ENCODE measurements around the gene RAMAC.
"Not testable (repeated sequence)": the region's sequence is repeated elsewhere in the genome, so short reads cannot be mapped to it uniquely, and the experiment has no call there.

Gene RAMAC

GRCh38 chr15:82969353-82969752, 16.7 kb upstream of the RAMAC start:
- DNase-seq, result no peak

GRCh38 chr15:82970078-82970686, 15.8 kb upstream of the RAMAC start:
- no peak for DNase-seq

GRCh38 chr15:82970696-82971095, 15.3 kb upstream of the RAMAC start:
- no peak for DNase-seq

GRCh38 chr15:82971218-82971984, 14.6 kb upstream of the RAMAC start:
- no peak for DNase-seq

- no peak for DNase-seq
Observed at GRCh38 chr15:82972990-82973389, 13.0 kb upstream of the RAMAC start.

GRCh38 chr15:82977076-82977475, 8.9 kb upstream of the RAMAC start:
- DNase-seq, result no peak

- DNase-seq, result no peak
Observed at GRCh38 chr15:82978438-82978837, 7.6 kb upstream of the RAMAC start.

- no peak for DNase-seq
Observed at GRCh38 chr15:82979726-82980125, 6.3 kb upstream of the RAMAC start.

- DNase-seq, result no peak
Observed at GRCh38 chr15:82980981-82981380, 5.0 kb upstream of the RAMAC start.

GRCh38 chr15:82986442-82986780, 401 bp downstream of the RAMAC start:
- no peak for DNase-seq

- DNase-seq, result no peak
Observed at GRCh38 chr15:82992436-82992998, 6.5 kb downstream of the RAMAC start.

- DNase-seq, result no peak
Observed at GRCh38 chr15:82993144-82993543, 7.1 kb downstream of the RAMAC start.

- DNase-seq, result no peak
Observed at GRCh38 chr15:82995076-82995475, 9.1 kb downstream of the RAMAC start.

GRCh38 chr15:82995938-82996337, 9.9 kb downstream of the RAMAC start:
- no peak for DNase-seq

- DNase-seq, result no peak
Observed at GRCh38 chr15:82999426-82999825, 13.4 kb downstream of the RAMAC start.

GRCh38 chr15:82999905-83000671, 14.1 kb downstream of the RAMAC start:
- DNase-seq, result peak; percentile 38 to 55

- DNase-seq, result not testable (repeated sequence)
Observed at GRCh38 chr15:83000672-83001031, 14.6 kb downstream of the RAMAC start.

- peak; percentile 65 to 70 for DNase-seq
Observed at GRCh38 chr15:83010709-83011270, 24.8 kb downstream of the RAMAC start.

GRCh38 chr15:83011271-83012075, 25.5 kb downstream of the RAMAC start, which contains the start of gene C15orf40:
Gene C15orf40, minus strand, starts transcription at chr15:83011639. Its CDS starts 32 bp downstream, at chr15:83011607.
- peak; percentile 85 to 90 for DNase-seq

GRCh38 chr15:83012076-83012426, 26.0 kb downstream of the RAMAC start:
- peak; percentile 21 to 29 for DNase-seq

GRCh38 chr15:83012636-83013035, 26.6 kb downstream of the RAMAC start:
- DNase-seq, result no peak

- no peak for DNase-seq
Observed at GRCh38 chr15:83014205-83014653, 28.2 kb downstream of the RAMAC start.
